IMR-90 (cell line): Measurements from ENCODE around the gene GMEB2.

ENCODE experiments used
- FOS ChIP-seq: fragments of 150-350 bp; IDR thresholded peaks from 2 replicates; pipeline ENCODE4 v1.6.1; 2016; ENCODE audit warnings: low read depth, low read length
- POLR2A ChIP-seq: IDR thresholded peaks from 2 replicates; pipeline ENCODE4 v1.6.1; 2012; ENCODE audit warnings: mild to moderate bottlenecking, low read depth, low read length
- TF ChIP-seq, protein P1 (sequence below): conservative IDR thresholded peaks from 2 replicates; pipeline ENCODE4 v1.5.1; 2012; ENCODE audit warnings: mild to moderate bottlenecking, low read depth, low read length, improper control_type of control experiment

DNA sequence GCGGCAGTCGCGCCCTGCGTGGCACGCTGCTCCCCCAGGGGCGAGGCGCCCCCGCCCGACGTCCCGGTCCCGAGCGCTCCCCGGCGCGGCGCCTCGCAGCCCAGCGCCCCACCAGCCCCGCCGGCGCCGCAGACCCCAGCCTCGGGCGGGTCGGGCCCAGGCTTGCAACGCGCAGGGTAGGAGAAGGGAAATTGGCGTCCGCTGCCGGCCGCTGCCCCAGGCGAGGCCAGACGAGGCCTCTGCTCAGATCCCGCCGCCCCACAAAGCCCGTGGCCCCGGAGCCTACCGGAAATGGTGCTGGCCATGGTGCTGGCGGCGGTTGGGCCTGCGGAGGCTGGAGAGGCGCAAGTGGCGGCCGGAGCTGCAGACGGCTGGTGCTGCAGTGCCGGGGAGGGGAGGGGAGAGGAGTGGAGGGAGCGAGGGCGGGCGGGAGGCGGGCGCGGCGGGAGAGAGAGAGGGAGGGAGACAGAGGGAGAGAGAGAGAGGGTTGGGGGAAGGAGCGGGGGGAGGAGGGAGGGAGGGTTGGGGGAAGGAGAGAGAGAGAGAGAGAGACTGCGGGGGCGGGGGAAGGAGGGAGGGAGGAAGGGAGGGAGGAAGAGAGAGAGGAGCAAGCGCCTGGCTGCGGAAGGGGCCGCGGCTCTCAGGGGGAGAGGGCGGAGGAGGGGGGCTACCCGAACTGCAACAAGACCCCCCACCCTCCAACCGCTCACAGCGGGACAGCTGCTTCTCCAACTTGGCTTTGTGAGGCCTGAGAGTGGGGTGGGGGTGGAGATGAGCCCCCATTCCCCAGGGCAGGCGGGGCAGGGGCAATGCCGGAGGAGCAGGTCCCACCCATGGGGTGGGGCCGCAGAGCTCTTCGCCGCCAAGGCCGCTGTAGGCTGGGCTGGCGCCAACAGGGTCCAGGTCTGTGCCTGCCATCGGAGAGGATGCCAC lies 26.4 kb upstream of the GMEB2 start, which contains the start of gene STMN3:
- no peak for TF ChIP-seq POLR2A
- TF ChIP-seq, protein P1, sequence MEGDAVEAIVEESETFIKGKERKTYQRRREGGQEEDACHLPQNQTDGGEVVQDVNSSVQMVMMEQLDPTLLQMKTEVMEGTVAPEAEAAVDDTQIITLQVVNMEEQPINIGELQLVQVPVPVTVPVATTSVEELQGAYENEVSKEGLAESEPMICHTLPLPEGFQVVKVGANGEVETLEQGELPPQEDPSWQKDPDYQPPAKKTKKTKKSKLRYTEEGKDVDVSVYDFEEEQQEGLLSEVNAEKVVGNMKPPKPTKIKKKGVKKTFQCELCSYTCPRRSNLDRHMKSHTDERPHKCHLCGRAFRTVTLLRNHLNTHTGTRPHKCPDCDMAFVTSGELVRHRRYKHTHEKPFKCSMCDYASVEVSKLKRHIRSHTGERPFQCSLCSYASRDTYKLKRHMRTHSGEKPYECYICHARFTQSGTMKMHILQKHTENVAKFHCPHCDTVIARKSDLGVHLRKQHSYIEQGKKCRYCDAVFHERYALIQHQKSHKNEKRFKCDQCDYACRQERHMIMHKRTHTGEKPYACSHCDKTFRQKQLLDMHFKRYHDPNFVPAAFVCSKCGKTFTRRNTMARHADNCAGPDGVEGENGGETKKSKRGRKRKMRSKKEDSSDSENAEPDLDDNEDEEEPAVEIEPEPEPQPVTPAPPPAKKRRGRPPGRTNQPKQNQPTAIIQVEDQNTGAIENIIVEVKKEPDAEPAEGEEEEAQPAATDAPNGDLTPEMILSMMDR, result no peak
- TF ChIP-seq FOS, result no peak
